H1 (cell line): ENCODE data around the gene FAT2. TPM values are rescaled to one million over a fixed set of nuclear protein-coding genes. Genes with fewer than 3 reads are reported as not detected.

Experiments
- CTCF ChIA-PET: fragments of 300-600 bp; sonication (Branson Sonifier 250); formaldehyde crosslinking; loops from one replicate; lab custom pipeline; 2021; ENCODE audit not compliant: partially characterized antibody; lab: Charles Lee
- POLR2A ChIA-PET: fragments of 300-600 bp; sonication (Branson Sonifier 250); formaldehyde crosslinking; loops from one replicate; lab custom pipeline; 2021; ENCODE audit warnings: inconsistent platforms; ENCODE audit not compliant: partially characterized antibody; lab: Charles Lee
- DNase-seq, 2 experiments: peaks; one replicate each; pipeline versions ENCODE4 v3.0.0 to v3.0.0-alpha.2; 2010 to 2022; ENCODE audit warnings: low spot score in 2 of 2, low read depth in 1 of 2, mixed read lengths in 1 of 2
- FAIRE-seq: peaks from 2 replicates; lab custom pipeline; 2011; peaks lifted over from hg19 to GRCh38; lab: Jason Lieb, UNC
- H2AFZ ChIP-seq: 2 replicates; pipeline ENCODE4 v1.8.1; 2012; ENCODE audit warnings: low read length, inconsistent platforms
- H2AK5ac ChIP-seq: 2 replicates; pipeline ENCODE4 v1.6.1; 2013; ENCODE audit warnings: low read depth, low read length
- H2BK120ac ChIP-seq: replicated peaks from 2 replicates; pipeline ENCODE3; 2013; ENCODE audit warnings: low read depth, low read length, inconsistent platforms
- H2BK12ac ChIP-seq: 2 replicates; pipeline ENCODE4 v1.6.1; 2013; ENCODE audit warnings: low read depth, low read length
- H2BK15ac ChIP-seq: 2 replicates; pipeline ENCODE4 v1.6.1; 2013; ENCODE audit warnings: low read length
- H2BK20ac ChIP-seq: 2 replicates; pipeline ENCODE4 v1.6.1; 2013; ENCODE audit warnings: low read length
- H2BK5ac ChIP-seq: 2 replicates; pipeline ENCODE4 v1.6.1; 2013; ENCODE audit warnings: low read depth, low read length
- H3K14ac ChIP-seq: 2 replicates; pipeline ENCODE4 v1.6.1; 2013; ENCODE audit warnings: inconsistent platforms; ENCODE audit not compliant: insufficient read length
- H3K18ac ChIP-seq: 2 replicates; pipeline ENCODE4 v1.6.1; 2013; ENCODE audit warnings: low read length; ENCODE audit errors: extremely low read depth
- H3K23ac ChIP-seq: 2 replicates; pipeline ENCODE4 v1.6.1; 2013; ENCODE audit warnings: inconsistent platforms; ENCODE audit not compliant: insufficient read length
- H3K23me2 ChIP-seq: 2 replicates; pipeline ENCODE4 v1.6.1; 2013; ENCODE audit warnings: low read depth, low read length
- H3K27ac ChIP-seq: 2 replicates; pipeline ENCODE4 v1.6.1; 2011; ENCODE audit warnings: low read depth, low read length, inconsistent platforms
- H3K27me3 ChIP-seq, 4 experiments: replicated peaks in 1 of 4; 1 replicate in 1 of 4; 2 replicates in 3 of 4; pipeline versions ENCODE4 v1.6.1 to v1.8.1; 2011 to 2013; ENCODE audit warnings: low read length in 3 of 4, mild to moderate bottlenecking in 3 of 4, inconsistent platforms in 2 of 4, mixed read lengths in 2 of 4, moderate library complexity in 1 of 4; ENCODE audit not compliant: control insufficient read depth in 3 of 4, insufficient read depth in 3 of 4; ENCODE audit errors: extremely low read depth in 1 of 4
- H3K36me3 ChIP-seq, 4 experiments: 2 replicates each; pipeline versions ENCODE4 v1.6.1 to v1.8.1; 2011 to 2013; ENCODE audit warnings: mild to moderate bottlenecking in 4 of 4, low read length in 3 of 4, moderate library complexity in 2 of 4, control low read depth in 1 of 4, inconsistent platforms in 1 of 4; ENCODE audit not compliant: insufficient read depth in 4 of 4, control insufficient read depth in 2 of 4
- H3K4ac ChIP-seq: replicated peaks from 2 replicates; pipeline ENCODE3; 2013; ENCODE audit warnings: low read length, low read depth, mixed read lengths, inconsistent platforms; ENCODE audit not compliant: insufficient read length
- H3K4me1 ChIP-seq, 4 experiments: replicated peaks in 1 of 4; 1 replicate in 1 of 4; 2 replicates in 3 of 4; pipeline versions ENCODE4 v1.6.1 to v1.8.1; 2011 to 2013; ENCODE audit warnings: low read length in 3 of 4, inconsistent platforms in 2 of 4, mixed read lengths in 1 of 4; ENCODE audit not compliant: insufficient read depth in 4 of 4, control insufficient read depth in 3 of 4
- H3K4me2 ChIP-seq, 2 experiments: 2 replicates each; pipeline versions ENCODE4 v1.6.1 to v1.8.1; 2011 to 2013; ENCODE audit warnings: low read depth in 2 of 2, low read length in 2 of 2, control low read depth in 1 of 2, inconsistent platforms in 1 of 2, mild to moderate bottlenecking in 1 of 2; ENCODE audit not compliant: insufficient read depth in 1 of 2
- H3K4me3 ChIP-seq, 4 experiments: fragments of 200-600, 300-600 bp in 1 of 4; sonication (generic), shearing (Covaris generic), sonication (Bioruptor Twin) in 1 of 4; 2 replicates each; pipeline versions ENCODE4 v1.5.1 to v1.8.1; 2011 to 2016; ENCODE audit warnings: low read length in 4 of 4, low read depth in 3 of 4, control low read depth in 2 of 4, inconsistent platforms in 2 of 4, mild to moderate bottlenecking in 2 of 4, mixed read lengths in 1 of 4, moderate library complexity in 1 of 4; ENCODE audit not compliant: insufficient read depth in 2 of 4; ENCODE audit errors: extremely low read depth in 1 of 4
- H3K56ac ChIP-seq: replicated peaks from 2 replicates; pipeline ENCODE3; 2013; ENCODE audit warnings: low read depth, mild to moderate bottlenecking, mixed read lengths, low read length, inconsistent platforms; ENCODE audit not compliant: insufficient read length
- H3K79me1 ChIP-seq: 2 replicates; pipeline ENCODE4 v1.6.1; 2013; ENCODE audit warnings: low read depth, low read length, control low read depth
- H3K79me2 ChIP-seq, 2 experiments: 2 replicates each; pipeline versions ENCODE4 v1.6.1 to v1.8.1; 2012 to 2013; ENCODE audit warnings: low read length in 2 of 2, mild to moderate bottlenecking in 2 of 2, inconsistent platforms in 1 of 2; ENCODE audit not compliant: insufficient read depth in 2 of 2, control insufficient read depth in 1 of 2
- H3K9ac ChIP-seq, 4 experiments: replicated peaks in 1 of 4; 1 replicate in 1 of 4; 2 replicates in 3 of 4; pipeline versions ENCODE4 v1.6.1 to v1.8.1; 2011 to 2013; ENCODE audit warnings: low read depth in 3 of 4, low read length in 3 of 4, control low read depth in 2 of 4, mild to moderate bottlenecking in 2 of 4, moderate library complexity in 2 of 4, inconsistent platforms in 1 of 4; ENCODE audit errors: extremely low read depth in 1 of 4
- H3K9me3 ChIP-seq, 2 experiments: 2 replicates each; pipeline versions ENCODE4 v1.6.1 to v1.8.1; 2012 to 2013; ENCODE audit warnings: mild to moderate bottlenecking in 2 of 2, moderate library complexity in 2 of 2, control low read depth in 1 of 2, inconsistent platforms in 1 of 2, low read depth in 1 of 2, low read length in 1 of 2, mixed read lengths in 1 of 2; ENCODE audit not compliant: insufficient read depth in 2 of 2
- H4K20me1 ChIP-seq, 2 experiments: replicated peaks in 1 of 2; 2 replicates each; pipeline versions ENCODE3 to v1.8.1; 2011 to 2013; ENCODE audit warnings: inconsistent platforms in 2 of 2, low read length in 2 of 2, mild to moderate bottlenecking in 1 of 2; ENCODE audit not compliant: insufficient read depth in 2 of 2, control insufficient read depth in 1 of 2
- H4K5ac ChIP-seq: 2 replicates; pipeline ENCODE4 v1.6.1; 2013; ENCODE audit warnings: low read length, low read depth, mixed read lengths, inconsistent platforms; ENCODE audit not compliant: insufficient read length
- H4K8ac ChIP-seq: 2 replicates; pipeline ENCODE4 v1.8.0; 2013; ENCODE audit warnings: mild to moderate bottlenecking, moderate library complexity, low read length, inconsistent platforms; ENCODE audit not compliant: insufficient read depth; ENCODE audit errors: extremely low read depth
- H4K91ac ChIP-seq: replicated peaks from 2 replicates; pipeline ENCODE3; 2013; ENCODE audit warnings: low read length, mixed read lengths, inconsistent platforms; ENCODE audit not compliant: insufficient read length
- CTBP2 ChIP-seq: IDR thresholded peaks from 2 replicates; pipeline ENCODE4 v1.7.0; 2011; ENCODE audit warnings: borderline replicate concordance, mild to moderate bottlenecking, moderate library complexity, mixed read lengths, low read length; ENCODE audit not compliant: insufficient read depth, insufficient read length
- FOSL1 ChIP-seq: IDR thresholded peaks from 2 replicates; pipeline ENCODE4 v1.6.1; 2011; ENCODE audit warnings: mild to moderate bottlenecking, low read depth, low read length, moderate library complexity; ENCODE audit not compliant: insufficient read depth
- RBBP5 ChIP-seq: IDR thresholded peaks from 2 replicates; pipeline ENCODE4 v1.7.1; 2012; ENCODE audit warnings: low read depth, mild to moderate bottlenecking, inconsistent platforms, low read length, moderate library complexity, borderline replicate concordance
- RNF2 ChIP-seq: fragments of 200-900, 300-1000 bp; sonication (generic); IDR thresholded peaks from 2 replicates; pipeline ENCODE4 v1.7.1; 2016; ENCODE audit warnings: borderline replicate concordance, low read depth, mild to moderate bottlenecking, antibody characterized with exemption, low read length; ENCODE audit not compliant: poor library complexity, severe bottlenecking; ENCODE audit errors: missing control alignments
- TAF7 ChIP-seq: optimal IDR thresholded peaks from 2 replicates; pipeline ENCODE3; 2011; ENCODE audit warnings: low read depth, mild to moderate bottlenecking, inconsistent platforms, low read length, moderate library complexity, borderline replicate concordance
- WGBS, 2 experiments: shearing (Covaris generic) in 1 of 2; methylation state at CpG; one replicate each; pipeline versions ENCODE4 v1.1.6 to v1.1.7; 2013 to 2015; ENCODE audit warnings: low lambda C conversion rate in 2 of 2, mixed read lengths in 2 of 2, inconsistent platforms in 1 of 2, low coverage in 1 of 2, missing lambda C conversion rate in 1 of 2; ENCODE audit not compliant: insufficient replicate concordance in 2 of 2, insufficient coverage in 1 of 2, insufficient read length in 1 of 2; ENCODE audit errors: extremely low coverage in 1 of 2, missing lambda C conversion rate in 1 of 2; 5-methylcytosine and 5-hydroxymethylcytosine counted together
- polyA plus RNA-seq, 7 experiments: library from polyadenylated mRNA; depleted of rRNA in 3 of 7; stranded (reverse) in 5 of 7; unstranded in 2 of 7; fragments of >200 nt in 5 of 7; fragments of 200-250 nt in 2 of 7; gene quantifications; 1 replicate in 5 of 7; 2 replicates in 1 of 7; 4 replicates in 1 of 7; pipeline versions ENCODE4 v1.2.1 to v1.2.3, GENCODE V29; 2011 to 2013; ENCODE audit warnings: missing spikeins in 2 of 7, mixed read lengths in 2 of 7
- total RNA-seq: library from RNA; stranded (reverse); fragmentation: NEBNext Ultra II Directional; extraction: Animal tissue kit (Norgen Biotek cat#: 25700); gene quantifications from 2 replicates; pipeline ENCODE4 v1.2.1, GENCODE V29; 2021

Gene FAT2
- total and polyA plus RNA-seq, 2 of the 8 experiments (the other 6 are each of a cell fraction or from before 2014, with no cell fraction given) = 0.12 to 0.30 TPM

DNA sequence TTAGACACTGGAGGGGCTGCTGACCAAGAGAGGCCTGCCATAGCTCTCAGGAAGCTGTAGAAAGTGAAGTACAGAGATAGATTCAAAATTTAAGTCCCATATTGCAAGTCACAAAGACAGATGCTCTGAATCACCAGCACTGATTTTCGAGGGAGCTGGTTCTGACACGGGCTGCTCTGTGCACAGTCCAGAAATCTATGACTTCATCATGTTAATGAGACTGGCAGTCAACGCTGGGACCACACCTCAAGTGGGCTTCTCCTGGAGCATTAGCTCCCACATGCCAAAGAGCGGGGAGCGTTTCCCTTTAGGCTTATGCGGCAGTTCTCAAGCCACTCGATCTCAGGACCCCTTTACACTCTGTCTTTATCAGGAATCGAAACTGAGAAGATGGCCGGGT, 34.2 kb upstream of the FAT2 start:
- H3K18ac ChIP-seq = no peak overlapping the region
- POLR2A ChIA-PET = interaction anchor here (0.6 kb wide), 1 partner anchor 115 kb away, joined by 4 read pairs; no protein-coding TSS in a partner anchor
- H3K4me2 ChIP-seq = no peak overlapping the region
- H3K27ac ChIP-seq = no peak overlapping the region
- H3K56ac ChIP-seq = no peak overlapping the region
- H4K5ac ChIP-seq = no peak overlapping the region
- H4K20me1 ChIP-seq = no peaks in the 10 kb centered on the region
- no peak overlapping the region for H2AFZ ChIP-seq
- no peaks in the 10 kb centered on the region for H3K79me1 ChIP-seq
- no peak overlapping the region for H3K4ac ChIP-seq
- no peak overlapping the region for H3K14ac ChIP-seq
- H3K23me2 ChIP-seq = no peaks in the 10 kb centered on the region
- DNase-seq (no peak), FAIRE-seq (no peak)
- H3K36me3 ChIP-seq = no peaks in the 10 kb centered on the region
- H4K8ac ChIP-seq = no peak overlapping the region; the same call in 1 of the 2 replicates
- H2BK20ac ChIP-seq = no peak overlapping the region
- peaks cover 0 to 1% (median 0%) of the 10 kb centered on the region in 4 experiments; a peak in 4 of 7 replicates for H3K4me1 ChIP-seq
- WGBS, 2 experiments = 92% methylated on average over 9 of the region's 9 CpGs; no CpG with 5 or more reads in 1 of the 2 experiments
- CTCF ChIA-PET = interaction anchor here (0.7 to 5.7 kb wide), 8 partner anchors 14 to 723 kb away, joined by 3 to 32 read pairs (median 4); partner anchors contain the start of gene SPARC
- H2BK120ac ChIP-seq = no peak overlapping the region
- no peak overlapping the region for H3K23ac ChIP-seq
- H2AK5ac ChIP-seq = no peak overlapping the region
- no peaks in the 10 kb centered on the region for H3K9me3 ChIP-seq
- no peak overlapping the region for H3K4me3 ChIP-seq
- H2BK12ac ChIP-seq = no peak overlapping the region
- no peak overlapping the region for H2BK5ac ChIP-seq
- no peaks in the 10 kb centered on the region for H3K27me3 ChIP-seq
- H3K79me2 ChIP-seq = no peaks in the 10 kb centered on the region
- no peak overlapping the region for H3K9ac ChIP-seq
- no peak overlapping the region for H4K91ac ChIP-seq
- no peak overlapping the region for H2BK15ac ChIP-seq
- TF ChIP-seq RBBP5 (no peak), FOSL1 (no peak), RNF2 (no peak), TAF7 (no peak), CTBP2 (no peak)
